H1 (cell line): ENCODE measurements around the gene RPL41. TPM values are rescaled to one million over a fixed set of nuclear protein-coding genes. Genes with fewer than 3 reads are reported as not detected.

Source experiments
- CTCF ChIA-PET: fragments of 300-600 bp; sonication (Branson Sonifier 250); formaldehyde crosslinking; loops from one replicate; lab custom pipeline; 2021; ENCODE audit not compliant: partially characterized antibody; lab: Charles Lee
- POLR2A ChIA-PET: fragments of 300-600 bp; sonication (Branson Sonifier 250); formaldehyde crosslinking; loops from one replicate; lab custom pipeline; 2021; ENCODE audit warnings: inconsistent platforms; ENCODE audit not compliant: partially characterized antibody; lab: Charles Lee
- DNase-seq, 2 experiments: peaks; one replicate each; pipeline versions ENCODE4 v3.0.0 to v3.0.0-alpha.2; 2010 to 2022; ENCODE audit warnings: low spot score in 2 of 2, low read depth in 1 of 2, mixed read lengths in 1 of 2
- FAIRE-seq: peaks from 2 replicates; lab custom pipeline; 2011; peaks lifted over from hg19 to GRCh38; lab: Jason Lieb, UNC
- H2AFZ ChIP-seq: 2 replicates; pipeline ENCODE4 v1.8.1; 2012; ENCODE audit warnings: low read length, inconsistent platforms
- H2AK5ac ChIP-seq: 2 replicates; pipeline ENCODE4 v1.6.1; 2013; ENCODE audit warnings: low read depth, low read length
- H2BK120ac ChIP-seq: replicated peaks from 2 replicates; pipeline ENCODE3; 2013; ENCODE audit warnings: low read depth, low read length, inconsistent platforms
- H2BK12ac ChIP-seq: 2 replicates; pipeline ENCODE4 v1.6.1; 2013; ENCODE audit warnings: low read depth, low read length
- H2BK15ac ChIP-seq: 2 replicates; pipeline ENCODE4 v1.6.1; 2013; ENCODE audit warnings: low read length
- H2BK20ac ChIP-seq: 2 replicates; pipeline ENCODE4 v1.6.1; 2013; ENCODE audit warnings: low read length
- H2BK5ac ChIP-seq: 2 replicates; pipeline ENCODE4 v1.6.1; 2013; ENCODE audit warnings: low read depth, low read length
- H3K14ac ChIP-seq: 2 replicates; pipeline ENCODE4 v1.6.1; 2013; ENCODE audit warnings: inconsistent platforms; ENCODE audit not compliant: insufficient read length
- H3K18ac ChIP-seq: 2 replicates; pipeline ENCODE4 v1.6.1; 2013; ENCODE audit warnings: low read length; ENCODE audit errors: extremely low read depth
- H3K23ac ChIP-seq: 2 replicates; pipeline ENCODE4 v1.6.1; 2013; ENCODE audit warnings: inconsistent platforms; ENCODE audit not compliant: insufficient read length
- H3K23me2 ChIP-seq: 2 replicates; pipeline ENCODE4 v1.6.1; 2013; ENCODE audit warnings: low read depth, low read length
- H3K27ac ChIP-seq: 2 replicates; pipeline ENCODE4 v1.6.1; 2011; ENCODE audit warnings: low read depth, low read length, inconsistent platforms
- H3K27me3 ChIP-seq, 4 experiments: replicated peaks in 1 of 4; 1 replicate in 1 of 4; 2 replicates in 3 of 4; pipeline versions ENCODE4 v1.6.1 to v1.8.1; 2011 to 2013; ENCODE audit warnings: low read length in 3 of 4, mild to moderate bottlenecking in 3 of 4, inconsistent platforms in 2 of 4, mixed read lengths in 2 of 4, moderate library complexity in 1 of 4; ENCODE audit not compliant: control insufficient read depth in 3 of 4, insufficient read depth in 3 of 4; ENCODE audit errors: extremely low read depth in 1 of 4
- H3K36me3 ChIP-seq, 4 experiments: 2 replicates each; pipeline versions ENCODE4 v1.6.1 to v1.8.1; 2011 to 2013; ENCODE audit warnings: mild to moderate bottlenecking in 4 of 4, low read length in 3 of 4, moderate library complexity in 2 of 4, control low read depth in 1 of 4, inconsistent platforms in 1 of 4; ENCODE audit not compliant: insufficient read depth in 4 of 4, control insufficient read depth in 2 of 4
- H3K4ac ChIP-seq: replicated peaks from 2 replicates; pipeline ENCODE3; 2013; ENCODE audit warnings: low read length, low read depth, mixed read lengths, inconsistent platforms; ENCODE audit not compliant: insufficient read length
- H3K4me1 ChIP-seq, 4 experiments: replicated peaks in 1 of 4; 1 replicate in 1 of 4; 2 replicates in 3 of 4; pipeline versions ENCODE4 v1.6.1 to v1.8.1; 2011 to 2013; ENCODE audit warnings: low read length in 3 of 4, inconsistent platforms in 2 of 4, mixed read lengths in 1 of 4; ENCODE audit not compliant: insufficient read depth in 4 of 4, control insufficient read depth in 3 of 4
- H3K4me2 ChIP-seq, 2 experiments: 2 replicates each; pipeline versions ENCODE4 v1.6.1 to v1.8.1; 2011 to 2013; ENCODE audit warnings: low read depth in 2 of 2, low read length in 2 of 2, control low read depth in 1 of 2, inconsistent platforms in 1 of 2, mild to moderate bottlenecking in 1 of 2; ENCODE audit not compliant: insufficient read depth in 1 of 2
- H3K4me3 ChIP-seq, 4 experiments: fragments of 200-600, 300-600 bp in 1 of 4; sonication (generic), shearing (Covaris generic), sonication (Bioruptor Twin) in 1 of 4; 2 replicates each; pipeline versions ENCODE4 v1.5.1 to v1.8.1; 2011 to 2016; ENCODE audit warnings: low read length in 4 of 4, low read depth in 3 of 4, control low read depth in 2 of 4, inconsistent platforms in 2 of 4, mild to moderate bottlenecking in 2 of 4, mixed read lengths in 1 of 4, moderate library complexity in 1 of 4; ENCODE audit not compliant: insufficient read depth in 2 of 4; ENCODE audit errors: extremely low read depth in 1 of 4
- H3K56ac ChIP-seq: replicated peaks from 2 replicates; pipeline ENCODE3; 2013; ENCODE audit warnings: low read depth, mild to moderate bottlenecking, mixed read lengths, low read length, inconsistent platforms; ENCODE audit not compliant: insufficient read length
- H3K79me1 ChIP-seq: 2 replicates; pipeline ENCODE4 v1.6.1; 2013; ENCODE audit warnings: low read depth, low read length, control low read depth
- H3K79me2 ChIP-seq, 2 experiments: 2 replicates each; pipeline versions ENCODE4 v1.6.1 to v1.8.1; 2012 to 2013; ENCODE audit warnings: low read length in 2 of 2, mild to moderate bottlenecking in 2 of 2, inconsistent platforms in 1 of 2; ENCODE audit not compliant: insufficient read depth in 2 of 2, control insufficient read depth in 1 of 2
- H3K9ac ChIP-seq, 4 experiments: replicated peaks in 1 of 4; 1 replicate in 1 of 4; 2 replicates in 3 of 4; pipeline versions ENCODE4 v1.6.1 to v1.8.1; 2011 to 2013; ENCODE audit warnings: low read depth in 3 of 4, low read length in 3 of 4, control low read depth in 2 of 4, mild to moderate bottlenecking in 2 of 4, moderate library complexity in 2 of 4, inconsistent platforms in 1 of 4; ENCODE audit errors: extremely low read depth in 1 of 4
- H3K9me3 ChIP-seq, 2 experiments: 2 replicates each; pipeline versions ENCODE4 v1.6.1 to v1.8.1; 2012 to 2013; ENCODE audit warnings: mild to moderate bottlenecking in 2 of 2, moderate library complexity in 2 of 2, control low read depth in 1 of 2, inconsistent platforms in 1 of 2, low read depth in 1 of 2, low read length in 1 of 2, mixed read lengths in 1 of 2; ENCODE audit not compliant: insufficient read depth in 2 of 2
- H4K20me1 ChIP-seq, 2 experiments: replicated peaks in 1 of 2; 2 replicates each; pipeline versions ENCODE3 to v1.8.1; 2011 to 2013; ENCODE audit warnings: inconsistent platforms in 2 of 2, low read length in 2 of 2, mild to moderate bottlenecking in 1 of 2; ENCODE audit not compliant: insufficient read depth in 2 of 2, control insufficient read depth in 1 of 2
- H4K5ac ChIP-seq: 2 replicates; pipeline ENCODE4 v1.6.1; 2013; ENCODE audit warnings: low read length, low read depth, mixed read lengths, inconsistent platforms; ENCODE audit not compliant: insufficient read length
- H4K8ac ChIP-seq: 2 replicates; pipeline ENCODE4 v1.8.0; 2013; ENCODE audit warnings: mild to moderate bottlenecking, moderate library complexity, low read length, inconsistent platforms; ENCODE audit not compliant: insufficient read depth; ENCODE audit errors: extremely low read depth
- H4K91ac ChIP-seq: replicated peaks from 2 replicates; pipeline ENCODE3; 2013; ENCODE audit warnings: low read length, mixed read lengths, inconsistent platforms; ENCODE audit not compliant: insufficient read length
- PHF8 ChIP-seq: fragments of 200-600 bp; sonication (generic); conservative IDR thresholded peaks from 2 replicates; pipeline ENCODE4 v1.7.1; 2012; ENCODE audit warnings: low read depth, mild to moderate bottlenecking, inconsistent platforms, low read length, moderate library complexity
- POLR2AphosphoS5 ChIP-seq: IDR thresholded peaks from 2 replicates; pipeline ENCODE4 v1.6.1; 2011; ENCODE audit warnings: low read depth, low read length
- WGBS, 2 experiments: shearing (Covaris generic) in 1 of 2; methylation state at CpG; one replicate each; pipeline versions ENCODE4 v1.1.6 to v1.1.7; 2013 to 2015; ENCODE audit warnings: low lambda C conversion rate in 2 of 2, mixed read lengths in 2 of 2, inconsistent platforms in 1 of 2, low coverage in 1 of 2, missing lambda C conversion rate in 1 of 2; ENCODE audit not compliant: insufficient replicate concordance in 2 of 2, insufficient coverage in 1 of 2, insufficient read length in 1 of 2; ENCODE audit errors: extremely low coverage in 1 of 2, missing lambda C conversion rate in 1 of 2; 5-methylcytosine and 5-hydroxymethylcytosine counted together
- polyA plus RNA-seq, 7 experiments: library from polyadenylated mRNA; depleted of rRNA in 3 of 7; stranded (reverse) in 5 of 7; unstranded in 2 of 7; fragments of >200 nt in 5 of 7; fragments of 200-250 nt in 2 of 7; gene quantifications; 1 replicate in 5 of 7; 2 replicates in 1 of 7; 4 replicates in 1 of 7; pipeline versions ENCODE4 v1.2.1 to v1.2.3, GENCODE V29; 2011 to 2013; ENCODE audit warnings: missing spikeins in 2 of 7, mixed read lengths in 2 of 7
- total RNA-seq: library from RNA; stranded (reverse); fragmentation: NEBNext Ultra II Directional; extraction: Animal tissue kit (Norgen Biotek cat#: 25700); gene quantifications from 2 replicates; pipeline ENCODE4 v1.2.1, GENCODE V29; 2021

RPL41 gene
- total and polyA plus RNA-seq, 2 of the 8 experiments (the other 6 are each of a cell fraction or from before 2014, with no cell fraction given) = 4,440 to 16,488 TPM

DNA sequence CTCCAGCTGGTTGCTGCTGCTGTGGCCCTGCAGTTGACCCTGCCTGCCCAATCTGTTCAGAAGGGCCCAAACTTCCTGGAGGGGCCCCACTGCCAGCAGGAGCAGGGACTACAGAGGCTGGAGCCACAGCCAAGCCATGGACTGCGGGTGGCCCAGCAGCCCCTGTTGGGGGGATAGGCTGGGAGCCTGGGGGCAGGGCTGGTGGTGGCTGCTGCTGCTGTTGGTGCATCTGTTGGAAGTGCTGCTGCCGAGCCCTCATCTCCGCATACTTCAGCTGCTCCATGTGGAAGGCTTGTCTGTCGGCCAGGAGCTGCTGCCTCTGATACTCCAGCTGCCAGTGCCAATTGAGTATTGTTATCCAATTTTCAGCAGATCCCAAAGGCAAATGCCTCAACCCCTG lies 48.9 kb downstream of the RPL41 start:
- Histone ChIP-seq H2BK15ac (no peak overlapping the region), H4K91ac (no peak overlapping the region), H3K14ac (no peak overlapping the region), H3K23ac (no peak overlapping the region), H4K5ac (no peak overlapping the region), H2AFZ (no peak overlapping the region), H3K9ac (no peak overlapping the region), H2BK120ac (no peak overlapping the region), H4K20me1 (peaks cover 4 to 11% of the 10 kb centered on the region in 2 experiments), H3K79me2 (peaks cover 0 to 3% of the 10 kb centered on the region in 2 experiments; a peak in 1 of 4 replicates), H3K4me1 (peaks cover 0 to 16% (median 7%) of the 10 kb centered on the region in 4 experiments; a peak in 6 of 7 replicates), H3K79me1 (no peaks in the 10 kb centered on the region), H3K4me2 (no peak overlapping the region), H3K36me3 (peaks cover 38 to 86% (median 70%) of the 10 kb centered on the region in 4 experiments), H3K27me3 (no peaks in the 10 kb centered on the region), H2BK12ac (no peak overlapping the region), H3K9me3 (no peaks in the 10 kb centered on the region), H2BK5ac (no peak overlapping the region), H3K23me2 (peaks cover 1% of the 10 kb centered on the region; the same call in 1 of the 2 replicates), H3K4ac (no peak overlapping the region), H2AK5ac (no peak overlapping the region), H3K18ac (no peak overlapping the region), H3K27ac (no peak overlapping the region), H4K8ac (no peak overlapping the region), H3K56ac (no peak overlapping the region), H2BK20ac (no peak overlapping the region), H3K4me3 (no peak overlapping the region)
- ChIA-PET POLR2A (interaction anchor here (0.7 to 15.6 kb wide), 6 partner anchors 9 to 56 kb away, joined by 3 to 656 read pairs (median 5); partner anchors contain the start of genes RNF41 and SMARCC2), CTCF (interaction anchor here (0.9 to 6.8 kb wide), 4 partner anchors 20 to 46 kb away, joined by 3 to 47 read pairs (median 5); partner anchors contain the start of genes ESYT1 and ZC3H10)
- no peak for FAIRE-seq
- DNase-seq = no peak
- WGBS, 2 experiments = 93% methylated on average over 4 of the region's 4 CpGs; no CpG with 5 or more reads in 1 of the 2 experiments
- peak; percentile 74 for TF ChIP-seq POLR2AphosphoS5
- TF ChIP-seq PHF8 = no peak

Other genes with a start within 250 kb of the RPL41 start
- 58.5 and 58.9 TPM in 2 replicates for gene PYM1, start 188.7 kb upstream of the RPL41 start, total RNA-seq
- gene PYM1, start 188.7 kb upstream of the RPL41 start, polyA plus RNA-seq (2011; rRNA removed) = 37.3 and 38.7 TPM in 2 replicates
- gene DGKA, start 185.5 kb upstream of the RPL41 start, total RNA-seq = 18.0 and 21.3 TPM in 2 replicates
- gene DGKA, start 185.5 kb upstream of the RPL41 start, polyA plus RNA-seq (2011; rRNA removed) = 15.9 and 24.4 TPM in 2 replicates
- 120 and 128 TPM in 2 replicates for gene PMEL, start 150.6 kb upstream of the RPL41 start, total RNA-seq
- gene PMEL, start 150.6 kb upstream of the RPL41 start, polyA plus RNA-seq (2011; rRNA removed) = 382 and 467 TPM in 2 replicates
- 41.7 and 42.5 TPM in 2 replicates for gene CDK2, start 149.8 kb upstream of the RPL41 start, total RNA-seq
- gene CDK2, start 149.8 kb upstream of the RPL41 start, polyA plus RNA-seq (2011; rRNA removed) = 39.4 and 41.6 TPM in 2 replicates
- 56.7 and 65.6 TPM in 2 replicates for gene RAB5B, start 142.6 kb upstream of the RPL41 start, total RNA-seq
- gene RAB5B, start 142.6 kb upstream of the RPL41 start, polyA plus RNA-seq (2011; rRNA removed) = 47.2 and 62.4 TPM in 2 replicates
- 22.5 and 23.1 TPM in 2 replicates for gene SUOX, start 119.4 kb upstream of the RPL41 start, total RNA-seq
- gene SUOX, start 119.4 kb upstream of the RPL41 start, polyA plus RNA-seq (2011; rRNA removed) = 26.8 and 31.3 TPM in 2 replicates
- 12.5 and 13.3 TPM in 2 replicates for gene IKZF4, start 95.6 kb upstream of the RPL41 start, total RNA-seq
- 8.0 and 12.9 TPM in 2 replicates for gene IKZF4, start 95.6 kb upstream of the RPL41 start, polyA plus RNA-seq (2011; rRNA removed)
- gene RPS26, start 74.7 kb upstream of the RPL41 start, total RNA-seq = 53.4 and 64.3 TPM in 2 replicates
- gene RPS26, start 74.7 kb upstream of the RPL41 start, polyA plus RNA-seq (2011; rRNA removed) = 1,236 and 1,922 TPM in 2 replicates
- gene ERBB3, start 36.5 kb upstream of the RPL41 start, total RNA-seq = 49.2 and 52.4 TPM in 2 replicates
- 33.9 and 43.4 TPM in 2 replicates for gene ERBB3, start 36.5 kb upstream of the RPL41 start, polyA plus RNA-seq (2011; rRNA removed)
- gene PA2G4, start 12.1 kb upstream of the RPL41 start, total RNA-seq = 237 and 242 TPM in 2 replicates
- 100 and 159 TPM in 2 replicates for gene PA2G4, start 12.1 kb upstream of the RPL41 start, polyA plus RNA-seq (2011; rRNA removed)
- gene ZC3H10, start 1.6 kb downstream of the RPL41 start, total RNA-seq = 11.2 and 12.5 TPM in 2 replicates
- gene ZC3H10, start 1.6 kb downstream of the RPL41 start, polyA plus RNA-seq (2011; rRNA removed) = 4.0 and 5.1 TPM in 2 replicates
- 85.1 and 86.9 TPM in 2 replicates for gene ESYT1, start 11.6 kb downstream of the RPL41 start, total RNA-seq
- 165 and 174 TPM in 2 replicates for gene ESYT1, start 11.6 kb downstream of the RPL41 start, polyA plus RNA-seq (2011; rRNA removed)
- gene MYL6B, start 36.0 kb downstream of the RPL41 start, total RNA-seq = 162 and 163 TPM in 2 replicates
- 146 and 202 TPM in 2 replicates for gene MYL6B, start 36.0 kb downstream of the RPL41 start, polyA plus RNA-seq (2011; rRNA removed)
- gene MYL6, start 41.7 kb downstream of the RPL41 start, total RNA-seq = 1,130 and 1,137 TPM in 2 replicates
- gene MYL6, start 41.7 kb downstream of the RPL41 start, polyA plus RNA-seq (2011; rRNA removed) = 1,664 and 2,279 TPM in 2 replicates
- gene SMARCC2, start 72.8 kb downstream of the RPL41 start, total RNA-seq = 66.3 and 78.5 TPM in 2 replicates
- gene SMARCC2, start 72.8 kb downstream of the RPL41 start, polyA plus RNA-seq (2011; rRNA removed) = 33.9 and 40.5 TPM in 2 replicates
- 55.0 and 55.5 TPM in 2 replicates for gene RNF41, start 105.3 kb downstream of the RPL41 start, total RNA-seq
- 98.6 and 127 TPM in 2 replicates for gene RNF41, start 105.3 kb downstream of the RPL41 start, polyA plus RNA-seq (2011; rRNA removed)
- gene NABP2, start 107.7 kb downstream of the RPL41 start, total RNA-seq = 56.1 and 58.1 TPM in 2 replicates
- 59.8 and 67.5 TPM in 2 replicates for gene NABP2, start 107.7 kb downstream of the RPL41 start, polyA plus RNA-seq (2011; rRNA removed)
- gene SLC39A5, start 113.4 kb downstream of the RPL41 start, total RNA-seq = 0.25 TPM in 1 of 2 replicates, not detected in the other
- gene SLC39A5, start 113.4 kb downstream of the RPL41 start, polyA plus RNA-seq (2011; rRNA removed) = 0.27 and 0.75 TPM in 2 replicates
- gene ANKRD52, start 141.8 kb downstream of the RPL41 start, total RNA-seq = 34.1 and 36.3 TPM in 2 replicates
- gene ANKRD52, start 141.8 kb downstream of the RPL41 start, polyA plus RNA-seq (2011; rRNA removed) = 14.0 and 20.7 TPM in 2 replicates
- 21.8 and 22.8 TPM in 2 replicates for gene COQ10A, start 150.3 kb downstream of the RPL41 start, total RNA-seq
- 39.5 and 42.9 TPM in 2 replicates for gene COQ10A, start 150.3 kb downstream of the RPL41 start, polyA plus RNA-seq (2011; rRNA removed)
- gene CS, start 183.7 kb downstream of the RPL41 start, total RNA-seq = 238 and 243 TPM in 2 replicates
- gene CS, start 183.7 kb downstream of the RPL41 start, polyA plus RNA-seq (2011; rRNA removed) = 82.4 and 96.6 TPM in 2 replicates
- 195 and 203 TPM in 2 replicates for gene CNPY2, start 199.4 kb downstream of the RPL41 start, total RNA-seq
- 222 and 281 TPM in 2 replicates for gene CNPY2, start 199.4 kb downstream of the RPL41 start, polyA plus RNA-seq (2011; rRNA removed)
- gene PAN2, start 217.4 kb downstream of the RPL41 start, total RNA-seq = 30.5 and 36.7 TPM in 2 replicates
- 29.6 and 37.1 TPM in 2 replicates for gene PAN2, start 217.4 kb downstream of the RPL41 start, polyA plus RNA-seq (2011; rRNA removed)
- gene IL23A, start 222.3 kb downstream of the RPL41 start, total RNA-seq = 1.4 and 2.3 TPM in 2 replicates
- gene IL23A, start 222.3 kb downstream of the RPL41 start, polyA plus RNA-seq (2011; rRNA removed) = 2.6 and 3.6 TPM in 2 replicates
- gene STAT2, start 243.5 kb downstream of the RPL41 start, total RNA-seq = 42.4 and 44.7 TPM in 2 replicates
- 37.1 and 39.9 TPM in 2 replicates for gene STAT2, start 243.5 kb downstream of the RPL41 start, polyA plus RNA-seq (2011; rRNA removed)
- gene APOF, start 246.2 kb downstream of the RPL41 start, total RNA-seq = not detected in 2 replicates
- not detected in 2 replicates for gene APOF, start 246.2 kb downstream of the RPL41 start, polyA plus RNA-seq (2011; rRNA removed)